A673 (cell line): ENCODE data around the gene HIBADH.

Source experiments
- EZH2 ChIP-seq: fragments of 200-600 bp; sonication (generic); IDR thresholded peaks from 2 replicates; pipeline ENCODE4 v1.6.1; 2017; ENCODE audit warnings: borderline replicate concordance, low read depth, mild to moderate bottlenecking, mixed read lengths, antibody characterized with exemption, low read length; ENCODE audit not compliant: poor library complexity, severe bottlenecking
- TF ChIP-seq, protein P1 (sequence below): fragments of 300-800, 200-600 bp; sonication (generic); conservative IDR thresholded peaks from 2 replicates; pipeline ENCODE4 v1.5.1; 2017; ENCODE audit warnings: low read depth, mild to moderate bottlenecking, antibody characterized with exemption, low read length, moderate library complexity, mixed read lengths

DNA sequence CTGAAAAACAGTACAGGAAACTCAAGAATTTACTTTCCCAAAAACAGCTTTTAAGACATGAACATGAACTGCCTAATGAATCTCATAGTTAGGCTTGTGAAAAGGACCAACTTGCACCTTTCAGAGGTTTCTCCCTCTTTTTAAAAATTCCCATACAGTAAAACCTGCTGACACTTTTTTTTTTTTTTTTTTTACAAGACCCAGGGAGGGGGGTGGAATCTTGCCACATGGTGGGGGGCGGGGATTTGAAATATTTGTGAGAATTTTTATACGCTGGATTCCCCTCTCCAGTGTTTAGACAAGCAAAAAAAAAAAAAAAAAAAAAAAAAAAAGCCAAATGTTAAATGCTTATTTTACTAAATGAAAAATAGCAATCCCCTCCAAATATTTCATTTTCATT lies 57.4 kb downstream of the HIBADH start:
- TF ChIP-seq, protein P1, sequence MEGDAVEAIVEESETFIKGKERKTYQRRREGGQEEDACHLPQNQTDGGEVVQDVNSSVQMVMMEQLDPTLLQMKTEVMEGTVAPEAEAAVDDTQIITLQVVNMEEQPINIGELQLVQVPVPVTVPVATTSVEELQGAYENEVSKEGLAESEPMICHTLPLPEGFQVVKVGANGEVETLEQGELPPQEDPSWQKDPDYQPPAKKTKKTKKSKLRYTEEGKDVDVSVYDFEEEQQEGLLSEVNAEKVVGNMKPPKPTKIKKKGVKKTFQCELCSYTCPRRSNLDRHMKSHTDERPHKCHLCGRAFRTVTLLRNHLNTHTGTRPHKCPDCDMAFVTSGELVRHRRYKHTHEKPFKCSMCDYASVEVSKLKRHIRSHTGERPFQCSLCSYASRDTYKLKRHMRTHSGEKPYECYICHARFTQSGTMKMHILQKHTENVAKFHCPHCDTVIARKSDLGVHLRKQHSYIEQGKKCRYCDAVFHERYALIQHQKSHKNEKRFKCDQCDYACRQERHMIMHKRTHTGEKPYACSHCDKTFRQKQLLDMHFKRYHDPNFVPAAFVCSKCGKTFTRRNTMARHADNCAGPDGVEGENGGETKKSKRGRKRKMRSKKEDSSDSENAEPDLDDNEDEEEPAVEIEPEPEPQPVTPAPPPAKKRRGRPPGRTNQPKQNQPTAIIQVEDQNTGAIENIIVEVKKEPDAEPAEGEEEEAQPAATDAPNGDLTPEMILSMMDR, result no peak
- TF ChIP-seq EZH2, result no peak
